ENCODE data around the gene STING1. TPM values are rescaled to one million over a fixed set of nuclear protein-coding genes. Genes with fewer than 3 reads are reported as not detected.

STING1 gene
- total and polyA plus RNA-seq, 2 of the 13 experiments (the other 11 are each of a cell fraction or from before 2014, with no cell fraction given): 1.3 to 4.4 TPM

DNA sequence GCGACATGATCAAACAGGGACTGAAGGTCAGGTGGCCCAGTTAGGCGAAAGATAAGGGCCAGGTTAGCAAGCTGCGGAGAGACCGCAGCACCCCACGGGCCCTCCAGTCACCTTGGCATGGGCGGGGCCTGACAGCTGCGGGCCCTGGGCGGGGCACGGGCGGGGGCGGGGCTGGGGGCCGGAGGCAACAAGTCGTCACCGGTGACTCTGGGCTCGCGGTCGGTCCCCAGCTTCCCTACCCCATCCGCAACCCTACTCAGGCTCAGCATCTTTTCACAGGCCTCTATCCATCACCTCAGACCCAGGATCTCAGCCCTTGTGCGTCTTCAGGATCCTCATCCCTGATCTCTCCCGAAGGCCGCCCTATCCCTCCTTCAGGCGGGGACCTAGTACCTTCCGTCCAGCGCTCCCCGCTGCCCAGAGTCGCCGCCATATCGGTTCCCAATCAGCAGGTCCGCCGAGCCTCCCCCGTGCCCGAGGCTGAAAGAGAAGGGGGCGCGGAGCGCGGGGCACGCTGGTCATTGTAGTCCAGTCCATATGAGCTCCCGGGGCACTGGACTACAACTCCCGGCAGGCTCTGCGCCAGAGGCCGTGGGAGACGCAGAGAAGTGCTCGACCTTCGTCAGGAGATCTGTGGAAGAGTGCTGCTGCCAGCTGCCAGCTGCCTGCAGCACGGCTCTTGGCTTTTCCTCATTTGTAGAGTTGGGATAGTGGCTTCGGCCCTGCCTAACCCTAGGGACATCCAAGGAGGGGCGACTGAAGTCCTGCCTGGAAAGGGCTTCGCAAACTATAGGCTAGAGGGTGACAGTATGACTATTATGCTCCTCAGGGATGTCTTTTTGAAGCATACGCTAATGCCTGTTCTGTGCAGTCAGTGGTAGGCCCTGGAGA, 43.3 kb downstream of the STING1 start, which contains the start of gene DNAJC18 (continued):
- TF ChIP-seq, protein P1, sequence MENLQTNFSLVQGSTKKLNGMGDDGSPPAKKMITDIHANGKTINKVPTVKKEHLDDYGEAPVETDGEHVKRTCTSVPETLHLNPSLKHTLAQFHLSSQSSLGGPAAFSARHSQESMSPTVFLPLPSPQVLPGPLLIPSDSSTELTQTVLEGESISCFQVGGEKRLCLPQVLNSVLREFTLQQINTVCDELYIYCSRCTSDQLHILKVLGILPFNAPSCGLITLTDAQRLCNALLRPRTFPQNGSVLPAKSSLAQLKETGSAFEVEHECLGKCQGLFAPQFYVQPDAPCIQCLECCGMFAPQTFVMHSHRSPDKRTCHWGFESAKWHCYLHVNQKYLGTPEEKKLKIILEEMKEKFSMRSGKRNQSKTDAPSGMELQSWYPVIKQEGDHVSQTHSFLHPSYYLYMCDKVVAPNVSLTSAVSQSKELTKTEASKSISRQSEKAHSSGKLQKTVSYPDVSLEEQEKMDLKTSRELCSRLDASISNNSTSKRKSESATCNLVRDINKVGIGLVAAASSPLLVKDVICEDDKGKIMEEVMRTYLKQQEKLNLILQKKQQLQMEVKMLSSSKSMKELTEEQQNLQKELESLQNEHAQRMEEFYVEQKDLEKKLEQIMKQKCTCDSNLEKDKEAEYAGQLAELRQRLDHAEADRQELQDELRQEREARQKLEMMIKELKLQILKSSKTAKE (CRISPR knock-in tag; IDR thresholded peaks at IDR 0.05; ENCODE audit: borderline replicate concordance): no peak
- peak; percentile 52 for TF ChIP-seq ETV5 (CRISPR knock-in tag; IDR thresholded peaks at IDR 0.05; ENCODE audit: borderline replicate concordance)
- TF ChIP-seq ZNF850 (CRISPR knock-in tag; conservative IDR thresholded peaks at IDR 0.05): no peak
- no peak for TF ChIP-seq SP1 (IDR thresholded peaks at IDR 0.05)
- TF ChIP-seq SP1 (CRISPR knock-in tag; IDR thresholded peaks at IDR 0.05): peak; percentile 22; the same call in 1 of the 2 replicates
- no peak for TF ChIP-seq ZNF790 (CRISPR knock-in tag; IDR thresholded peaks at IDR 0.05; ENCODE audit: borderline replicate concordance)
- TF ChIP-seq SIX1 (CRISPR knock-in tag; IDR thresholded peaks at IDR 0.05; ENCODE audit: borderline replicate concordance): no peak
- TF ChIP-seq ZNF274 (CRISPR knock-in tag; IDR thresholded peaks at IDR 0.05): peak; percentile 49; the same call in 1 of the 2 replicates
- TF ChIP-seq, protein P2, sequence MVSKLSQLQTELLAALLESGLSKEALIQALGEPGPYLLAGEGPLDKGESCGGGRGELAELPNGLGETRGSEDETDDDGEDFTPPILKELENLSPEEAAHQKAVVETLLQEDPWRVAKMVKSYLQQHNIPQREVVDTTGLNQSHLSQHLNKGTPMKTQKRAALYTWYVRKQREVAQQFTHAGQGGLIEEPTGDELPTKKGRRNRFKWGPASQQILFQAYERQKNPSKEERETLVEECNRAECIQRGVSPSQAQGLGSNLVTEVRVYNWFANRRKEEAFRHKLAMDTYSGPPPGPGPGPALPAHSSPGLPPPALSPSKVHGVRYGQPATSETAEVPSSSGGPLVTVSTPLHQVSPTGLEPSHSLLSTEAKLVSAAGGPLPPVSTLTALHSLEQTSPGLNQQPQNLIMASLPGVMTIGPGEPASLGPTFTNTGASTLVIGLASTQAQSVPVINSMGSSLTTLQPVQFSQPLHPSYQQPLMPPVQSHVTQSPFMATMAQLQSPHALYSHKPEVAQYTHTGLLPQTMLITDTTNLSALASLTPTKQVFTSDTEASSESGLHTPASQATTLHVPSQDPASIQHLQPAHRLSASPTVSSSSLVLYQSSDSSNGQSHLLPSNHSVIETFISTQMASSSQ (IDR thresholded peaks at IDR 0.05; ENCODE audit: low read depth): no peak
- TF ChIP-seq, protein P2 (CRISPR knock-in tag; IDR thresholded peaks at IDR 0.05; ENCODE audit: borderline replicate concordance): peak; percentile 37; the same call in 1 of the 2 replicates
- TF ChIP-seq SYNCRIP (IDR thresholded peaks at IDR 0.05; ENCODE audit: insufficient read depth, low read depth, low read length): no peak
- TF ChIP-seq, protein P3, sequence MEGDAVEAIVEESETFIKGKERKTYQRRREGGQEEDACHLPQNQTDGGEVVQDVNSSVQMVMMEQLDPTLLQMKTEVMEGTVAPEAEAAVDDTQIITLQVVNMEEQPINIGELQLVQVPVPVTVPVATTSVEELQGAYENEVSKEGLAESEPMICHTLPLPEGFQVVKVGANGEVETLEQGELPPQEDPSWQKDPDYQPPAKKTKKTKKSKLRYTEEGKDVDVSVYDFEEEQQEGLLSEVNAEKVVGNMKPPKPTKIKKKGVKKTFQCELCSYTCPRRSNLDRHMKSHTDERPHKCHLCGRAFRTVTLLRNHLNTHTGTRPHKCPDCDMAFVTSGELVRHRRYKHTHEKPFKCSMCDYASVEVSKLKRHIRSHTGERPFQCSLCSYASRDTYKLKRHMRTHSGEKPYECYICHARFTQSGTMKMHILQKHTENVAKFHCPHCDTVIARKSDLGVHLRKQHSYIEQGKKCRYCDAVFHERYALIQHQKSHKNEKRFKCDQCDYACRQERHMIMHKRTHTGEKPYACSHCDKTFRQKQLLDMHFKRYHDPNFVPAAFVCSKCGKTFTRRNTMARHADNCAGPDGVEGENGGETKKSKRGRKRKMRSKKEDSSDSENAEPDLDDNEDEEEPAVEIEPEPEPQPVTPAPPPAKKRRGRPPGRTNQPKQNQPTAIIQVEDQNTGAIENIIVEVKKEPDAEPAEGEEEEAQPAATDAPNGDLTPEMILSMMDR (CRISPR knock-in tag; IDR thresholded peaks at IDR 0.05): 0 out of 2 replicates have a peak, but pooled peaks have one; percentile 30
- TF ChIP-seq ZNF7 (CRISPR knock-in tag; IDR thresholded peaks at IDR 0.05): no peak
- TF ChIP-seq, protein P4, sequence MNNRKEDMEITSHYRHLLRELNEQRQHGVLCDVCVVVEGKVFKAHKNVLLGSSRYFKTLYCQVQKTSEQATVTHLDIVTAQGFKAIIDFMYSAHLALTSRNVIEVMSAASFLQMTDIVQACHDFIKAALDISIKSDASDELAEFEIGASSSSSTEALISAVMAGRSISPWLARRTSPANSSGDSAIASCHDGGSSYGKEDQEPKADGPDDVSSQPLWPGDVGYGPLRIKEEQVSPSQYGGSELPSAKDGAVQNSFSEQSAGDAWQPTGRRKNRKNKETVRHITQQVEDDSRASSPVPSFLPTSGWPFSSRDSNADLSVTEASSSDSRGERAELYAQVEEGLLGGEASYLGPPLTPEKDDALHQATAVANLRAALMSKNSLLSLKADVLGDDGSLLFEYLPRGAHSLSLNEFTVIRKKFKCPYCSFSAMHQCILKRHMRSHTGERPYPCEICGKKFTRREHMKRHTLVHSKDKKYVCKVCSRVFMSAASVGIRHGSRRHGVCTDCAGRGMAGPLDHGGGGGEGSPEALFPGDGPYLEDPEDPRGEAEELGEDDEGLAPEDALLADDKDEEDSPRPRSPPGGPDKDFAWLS (CRISPR knock-in tag; IDR thresholded peaks at IDR 0.05; ENCODE audit: borderline replicate concordance): no peak
- TF ChIP-seq KLF13 (CRISPR knock-in tag; IDR thresholded peaks at IDR 0.05): no peak
- TF ChIP-seq HES4 (CRISPR knock-in tag; IDR thresholded peaks at IDR 0.05; ENCODE audit: borderline replicate concordance): 0 out of 2 replicates have a peak, but pooled peaks have one; percentile 74
- TF ChIP-seq ZNF567 (CRISPR knock-in tag; IDR thresholded peaks at IDR 0.05; ENCODE audit: borderline replicate concordance): no peak
- peak; percentile 43; the same call in 1 of the 2 replicates for TF ChIP-seq ZBTB7B (CRISPR knock-in tag; IDR thresholded peaks at IDR 0.05)
- TF ChIP-seq JDP2 (CRISPR knock-in tag; IDR thresholded peaks at IDR 0.05; ENCODE audit: borderline replicate concordance): no peak

Measured in HepG2 (cell line).